ENCODE data around the gene SCD5.

Gene SCD5

DNA sequence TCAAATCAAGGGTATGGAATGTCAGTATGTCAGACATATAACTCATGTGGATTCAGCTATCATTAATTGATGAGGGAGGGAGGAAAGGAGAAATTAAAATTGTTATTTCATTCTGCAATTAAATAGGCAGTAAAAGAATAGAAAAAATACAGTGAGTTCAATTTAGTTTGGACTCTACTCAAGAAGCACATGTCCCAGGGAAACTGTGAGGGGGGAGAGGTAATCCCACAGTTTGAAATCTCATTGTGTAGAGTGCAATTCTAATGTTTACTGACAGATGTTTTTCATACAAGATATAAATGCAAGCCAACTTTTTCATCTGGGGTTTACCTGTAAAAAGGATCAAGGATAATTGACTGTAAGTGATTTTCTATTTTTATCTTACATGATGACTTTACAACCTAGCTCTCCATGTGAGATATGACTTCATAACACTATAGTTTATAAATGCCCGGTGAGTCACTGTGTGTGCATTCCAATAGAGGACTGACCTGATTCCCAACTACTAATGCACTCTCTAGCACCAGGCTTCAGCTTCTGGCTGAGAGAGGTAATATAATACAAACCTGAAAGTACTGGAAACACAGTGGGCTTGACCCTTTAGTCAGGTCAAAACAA, 35.2 kb upstream of the SCD5 start (continued):
- TF ChIP-seq ZSCAN16 (tag by site-specific recombination; IDR thresholded peaks at IDR 0.05) = no peak
- no peak for TF ChIP-seq ZNF791 (tag by site-specific recombination; IDR thresholded peaks at IDR 0.05)
- TF ChIP-seq ZNF501 (tag by site-specific recombination; IDR thresholded peaks at IDR 0.05) = no peak
- TF ChIP-seq ZNF157 (tag by site-specific recombination; IDR thresholded peaks at IDR 0.05) = no peak
- peak; percentile 66; the same call in 1 of the 2 replicates for TF ChIP-seq ZNF184 (tag by site-specific recombination; IDR thresholded peaks at IDR 0.05)
- 0 out of 2 replicates have a peak, but pooled peaks have one; percentile 32 for TF ChIP-seq BCL11A (tag by site-specific recombination; IDR thresholded peaks at IDR 0.05; ENCODE audit: low read depth)
- peak; percentile 93 for TF ChIP-seq ZNF629 (tag by site-specific recombination; IDR thresholded peaks at IDR 0.05)
- TF ChIP-seq ZNF423 (tag by site-specific recombination; IDR thresholded peaks at IDR 0.05) = no peak
- TF ChIP-seq, protein P1, sequence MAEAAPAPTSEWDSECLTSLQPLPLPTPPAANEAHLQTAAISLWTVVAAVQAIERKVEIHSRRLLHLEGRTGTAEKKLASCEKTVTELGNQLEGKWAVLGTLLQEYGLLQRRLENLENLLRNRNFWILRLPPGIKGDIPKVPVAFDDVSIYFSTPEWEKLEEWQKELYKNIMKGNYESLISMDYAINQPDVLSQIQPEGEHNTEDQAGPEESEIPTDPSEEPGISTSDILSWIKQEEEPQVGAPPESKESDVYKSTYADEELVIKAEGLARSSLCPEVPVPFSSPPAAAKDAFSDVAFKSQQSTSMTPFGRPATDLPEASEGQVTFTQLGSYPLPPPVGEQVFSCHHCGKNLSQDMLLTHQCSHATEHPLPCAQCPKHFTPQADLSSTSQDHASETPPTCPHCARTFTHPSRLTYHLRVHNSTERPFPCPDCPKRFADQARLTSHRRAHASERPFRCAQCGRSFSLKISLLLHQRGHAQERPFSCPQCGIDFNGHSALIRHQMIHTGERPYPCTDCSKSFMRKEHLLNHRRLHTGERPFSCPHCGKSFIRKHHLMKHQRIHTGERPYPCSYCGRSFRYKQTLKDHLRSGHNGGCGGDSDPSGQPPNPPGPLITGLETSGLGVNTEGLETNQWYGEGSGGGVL (tag by site-specific recombination; IDR thresholded peaks at IDR 0.05) = no peak
- TF ChIP-seq ZBTB48 (tag by site-specific recombination; IDR thresholded peaks at IDR 0.05) = no peak
- TF ChIP-seq GLI4 (tag by site-specific recombination; IDR thresholded peaks at IDR 0.05) = no peak
- no peak for TF ChIP-seq ZNF274 (IDR thresholded peaks at IDR 0.05; ENCODE audit: low read length)
- TF ChIP-seq ZNF274 (tag by site-specific recombination; IDR thresholded peaks at IDR 0.05; ENCODE audit: borderline replicate concordance) = no peak
- TF ChIP-seq OSR2 (tag by site-specific recombination; IDR thresholded peaks at IDR 0.05) = peak; percentile 59; the same call in 1 of the 2 replicates
- no peak for TF ChIP-seq ZNF169 (tag by site-specific recombination; IDR thresholded peaks at IDR 0.05)
- TF ChIP-seq PRDM1 (tag by site-specific recombination; IDR thresholded peaks at IDR 0.05) = no peak
- no peak for TF ChIP-seq ZNF785 (tag by site-specific recombination; IDR thresholded peaks at IDR 0.05)
- TF ChIP-seq ZNF514 (tag by site-specific recombination; IDR thresholded peaks at IDR 0.05) = no peak
- no peak for TF ChIP-seq ZNF555 (tag by site-specific recombination; conservative IDR thresholded peaks at IDR 0.05)
- TF ChIP-seq, protein P2, sequence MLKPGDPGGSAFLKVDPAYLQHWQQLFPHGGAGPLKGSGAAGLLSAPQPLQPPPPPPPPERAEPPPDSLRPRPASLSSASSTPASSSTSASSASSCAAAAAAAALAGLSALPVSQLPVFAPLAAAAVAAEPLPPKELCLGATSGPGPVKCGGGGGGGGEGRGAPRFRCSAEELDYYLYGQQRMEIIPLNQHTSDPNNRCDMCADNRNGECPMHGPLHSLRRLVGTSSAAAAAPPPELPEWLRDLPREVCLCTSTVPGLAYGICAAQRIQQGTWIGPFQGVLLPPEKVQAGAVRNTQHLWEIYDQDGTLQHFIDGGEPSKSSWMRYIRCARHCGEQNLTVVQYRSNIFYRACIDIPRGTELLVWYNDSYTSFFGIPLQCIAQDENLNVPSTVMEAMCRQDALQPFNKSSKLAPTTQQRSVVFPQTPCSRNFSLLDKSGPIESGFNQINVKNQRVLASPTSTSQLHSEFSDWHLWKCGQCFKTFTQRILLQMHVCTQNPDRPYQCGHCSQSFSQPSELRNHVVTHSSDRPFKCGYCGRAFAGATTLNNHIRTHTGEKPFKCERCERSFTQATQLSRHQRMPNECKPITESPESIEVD (tag by site-specific recombination; IDR thresholded peaks at IDR 0.05) = peak; percentile 97
- TF ChIP-seq ZEB2 (tag by site-specific recombination; IDR thresholded peaks at IDR 0.05) = 0 out of 2 replicates have a peak, but pooled peaks have one; percentile 18
- no peak for TF ChIP-seq ZNF2 (tag by site-specific recombination; IDR thresholded peaks at IDR 0.05)
- TF ChIP-seq ZNF707 (tag by site-specific recombination; IDR thresholded peaks at IDR 0.05) = no peak
- TF ChIP-seq ZFP37 (tag by site-specific recombination; IDR thresholded peaks at IDR 0.05) = no peak
- no peak for TF ChIP-seq GLIS2 (tag by site-specific recombination; IDR thresholded peaks at IDR 0.05)
- TF ChIP-seq GLIS1 (tag by site-specific recombination; IDR thresholded peaks at IDR 0.05) = peak; percentile 47
- no peak for TF ChIP-seq ZNF140 (tag by site-specific recombination; IDR thresholded peaks at IDR 0.05)
- TF ChIP-seq ZNF521 (tag by site-specific recombination; IDR thresholded peaks at IDR 0.05) = no peak
- TF ChIP-seq ZNF549 (tag by site-specific recombination; IDR thresholded peaks at IDR 0.05) = no peak
- TF ChIP-seq, protein P3, sequence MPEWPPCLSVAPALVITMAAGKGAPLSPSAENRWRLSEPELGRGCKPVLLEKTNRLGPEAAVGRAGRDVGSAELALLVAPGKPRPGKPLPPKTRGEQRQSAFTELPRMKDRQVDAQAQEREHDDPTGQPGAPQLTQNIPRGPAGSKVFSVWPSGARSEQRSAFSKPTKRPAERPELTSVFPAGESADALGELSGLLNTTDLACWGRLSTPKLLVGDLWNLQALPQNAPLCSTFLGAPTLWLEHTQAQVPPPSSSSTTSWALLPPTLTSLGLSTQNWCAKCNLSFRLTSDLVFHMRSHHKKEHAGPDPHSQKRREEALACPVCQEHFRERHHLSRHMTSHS (tag by site-specific recombination; IDR thresholded peaks at IDR 0.05) = no peak
- TF ChIP-seq, protein P4, sequence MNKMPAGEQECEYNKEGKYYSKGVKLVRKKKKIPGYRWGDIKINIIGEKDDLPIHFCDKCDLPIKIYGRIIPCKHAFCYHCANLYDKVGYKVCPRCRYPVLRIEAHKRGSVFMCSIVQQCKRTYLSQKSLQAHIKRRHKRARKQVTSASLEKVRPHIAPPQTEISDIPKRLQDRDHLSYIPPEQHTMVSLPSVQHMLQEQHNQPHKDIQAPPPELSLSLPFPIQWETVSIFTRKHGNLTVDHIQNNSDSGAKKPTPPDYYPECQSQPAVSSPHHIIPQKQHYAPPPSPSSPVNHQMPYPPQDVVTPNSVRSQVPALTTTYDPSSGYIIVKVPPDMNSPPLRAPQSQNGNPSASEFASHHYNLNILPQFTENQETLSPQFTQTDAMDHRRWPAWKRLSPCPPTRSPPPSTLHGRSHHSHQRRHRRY (tag by site-specific recombination; IDR thresholded peaks at IDR 0.05) = no peak
- no peak for TF ChIP-seq ZNF133 (tag by site-specific recombination; IDR thresholded peaks at IDR 0.05)
- TF ChIP-seq, protein P5, sequence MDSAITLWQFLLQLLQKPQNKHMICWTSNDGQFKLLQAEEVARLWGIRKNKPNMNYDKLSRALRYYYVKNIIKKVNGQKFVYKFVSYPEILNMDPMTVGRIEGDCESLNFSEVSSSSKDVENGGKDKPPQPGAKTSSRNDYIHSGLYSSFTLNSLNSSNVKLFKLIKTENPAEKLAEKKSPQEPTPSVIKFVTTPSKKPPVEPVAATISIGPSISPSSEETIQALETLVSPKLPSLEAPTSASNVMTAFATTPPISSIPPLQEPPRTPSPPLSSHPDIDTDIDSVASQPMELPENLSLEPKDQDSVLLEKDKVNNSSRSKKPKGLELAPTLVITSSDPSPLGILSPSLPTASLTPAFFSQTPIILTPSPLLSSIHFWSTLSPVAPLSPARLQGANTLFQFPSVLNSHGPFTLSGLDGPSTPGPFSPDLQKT (IDR thresholded peaks at IDR 0.05; ENCODE audit: borderline replicate concordance, low read depth, low read length) = no peak
- TF ChIP-seq ZNF37A (tag by site-specific recombination; IDR thresholded peaks at IDR 0.05) = no peak
- no peak for TF ChIP-seq ZNF776 (tag by site-specific recombination; IDR thresholded peaks at IDR 0.05; ENCODE audit: borderline replicate concordance)
- TF ChIP-seq ZNF571 (tag by site-specific recombination; IDR thresholded peaks at IDR 0.05) = no peak
